ENCODE data around the gene CDC27. TPM values are rescaled to one million over a fixed set of nuclear protein-coding genes. Genes with fewer than 3 reads are reported as not detected.

CDC27 gene
- total RNA-seq, 1 donor from 2014 or later, result 125 TPM

GRCh38 chr17:47099987-47100711 lies 88.9 kb downstream of the CDC27 start:
- Mint-ChIP-seq H3K27ac (ENCODE audit: unreplicated experiment) (peak overlapping the region; percentile 97), H3K36me3 (ENCODE audit: low read depth) (no peaks in the 10 kb centered on the region), H3K4me3 (peak overlapping the region; percentile 97), H3K27me3 (ENCODE audit: low read depth) (no peaks in the 10 kb centered on the region), H3K9me3 (peaks cover 4% of the 10 kb centered on the region), H3K4me1 (peaks cover 15% of the 10 kb centered on the region)
- peak; percentile 90 for DNase-seq (ENCODE audit: low read depth, low spot score)
- no peak for TF ChIP-seq CTCF (conservative IDR thresholded peaks at IDR 0.05)

GRCh38 chr17:47099451-47099986 lies 89.6 kb downstream of the CDC27 start:
- peak overlapping the region; percentile 88 for H3K4me3 Mint-ChIP-seq
- H3K36me3 Mint-ChIP-seq (ENCODE audit: low read depth), result no peaks in the 10 kb centered on the region
- TF ChIP-seq CTCF (conservative IDR thresholded peaks at IDR 0.05), result no peak
- H3K9me3 Mint-ChIP-seq, result peaks cover 4% of the 10 kb centered on the region
- peaks cover 15% of the 10 kb centered on the region for H3K4me1 Mint-ChIP-seq
- DNase-seq (ENCODE audit: low read depth, low spot score), result no peak
- no peak overlapping the region for H3K27ac Mint-ChIP-seq (ENCODE audit: unreplicated experiment)
- no peaks in the 10 kb centered on the region for H3K27me3 Mint-ChIP-seq (ENCODE audit: low read depth)

GRCh38 chr17:47096343-47096742 lies 92.8 kb downstream of the CDC27 start:
- Mint-ChIP-seq H3K4me3 (peak overlapping the region; percentile 52), H3K9me3 (peaks cover 9% of the 10 kb centered on the region)
- TF ChIP-seq CTCF (conservative IDR thresholded peaks at IDR 0.05), result no peak

GRCh38 chr17:47095268-47095667 lies 93.8 kb downstream of the CDC27 start:
- peaks cover 13% of the 10 kb centered on the region for H3K4me1 Mint-ChIP-seq
- TF ChIP-seq CTCF (conservative IDR thresholded peaks at IDR 0.05), result no peak
- H3K9me3 Mint-ChIP-seq, result peaks cover 9% of the 10 kb centered on the region
- no peak for DNase-seq (ENCODE audit: low read depth, low spot score)
- no peak overlapping the region for H3K27ac Mint-ChIP-seq (ENCODE audit: unreplicated experiment)
- H3K4me3 Mint-ChIP-seq, result no peak overlapping the region
- peaks cover 21% of the 10 kb centered on the region for H3K36me3 Mint-ChIP-seq (ENCODE audit: low read depth)
- no peaks in the 10 kb centered on the region for H3K27me3 Mint-ChIP-seq (ENCODE audit: low read depth)

More at GRCh38 chr17:47096343-47096742, 92.8 kb downstream of the CDC27 start:
- H3K27ac Mint-ChIP-seq (ENCODE audit: unreplicated experiment), result no peak overlapping the region
- H3K27me3 Mint-ChIP-seq (ENCODE audit: low read depth), result no peaks in the 10 kb centered on the region
- peaks cover 15% of the 10 kb centered on the region for H3K4me1 Mint-ChIP-seq
- DNase-seq (ENCODE audit: low read depth, low spot score), result no peak
- H3K36me3 Mint-ChIP-seq (ENCODE audit: low read depth), result peaks cover 16% of the 10 kb centered on the region

- Mint-ChIP-seq H3K4me1 (peaks cover 8% of the 10 kb centered on the region), H3K27me3 (ENCODE audit: low read depth) (no peaks in the 10 kb centered on the region), H3K27ac (ENCODE audit: unreplicated experiment) (no peak overlapping the region), H3K9me3 (peaks cover 6% of the 10 kb centered on the region), H3K4me3 (no peak overlapping the region), H3K36me3 (ENCODE audit: low read depth) (peaks cover 13% of the 10 kb centered on the region)
- no peak for TF ChIP-seq CTCF (conservative IDR thresholded peaks at IDR 0.05)
- DNase-seq (ENCODE audit: low read depth, low spot score), result no peak
Observed at GRCh38 chr17:47087093-47087492, 102.0 kb downstream of the CDC27 start.

All from neural crest cell (in vitro differentiated cells).